BE2C (cell line): ENCODE data around the gene ERG.

Source experiments
- DNase-seq: peaks from one replicate; pipeline ENCODE4 v3.0.0-alpha.2; 2020
- H3K27me3 ChIP-seq: fragments of 250-450 bp; sonication (Bioruptor Pico); 2 replicates; pipeline ENCODE4 v1.5.1; 2020; ENCODE audit warnings: mild to moderate bottlenecking
- H3K36me3 ChIP-seq: fragments of 250-450 bp; sonication (Bioruptor Pico); 2 replicates; pipeline ENCODE4 v1.5.1; 2020; ENCODE audit warnings: mild to moderate bottlenecking
- H3K4me1 ChIP-seq: fragments of 250-450 bp; sonication (Bioruptor Pico); 2 replicates; pipeline ENCODE4 v1.5.1; 2020
- H3K4me3 ChIP-seq: 2 replicates; pipeline ENCODE4 v1.5.1; 2011; ENCODE audit warnings: low read depth, low read length
- H3K9me3 ChIP-seq: fragments of 250-450 bp; sonication (Bioruptor Pico); 2 replicates; pipeline ENCODE4 v1.5.1; 2020
- CTCF ChIP-seq: IDR thresholded peaks from 2 replicates; pipeline ENCODE4 v1.5.1; 2012; ENCODE audit warnings: mild to moderate bottlenecking, low read depth, low read length

The ERG gene

GRCh38 chr21:38454702-38455101, 43.6 kb downstream of the ERG start:
- no peak for DNase-seq
- Histone ChIP-seq H3K4me1 (no peaks in the 10 kb centered on the region), H3K9me3 (no peaks in the 10 kb centered on the region), H3K4me3 (no peak overlapping the region), H3K36me3 (no peaks in the 10 kb centered on the region), H3K27me3 (no peaks in the 10 kb centered on the region)
- no peak for TF ChIP-seq CTCF

- DNase-seq = no peak
These were observed 44.1 kb downstream of the ERG start for GRCh38 chr21:38454161-38454560.

GRCh38 chr21:38448671-38449385, 49.4 kb downstream of the ERG start:
- DNase-seq = no peak

More at GRCh38 chr21:38454161-38454560, 44.1 kb downstream of the ERG start:
- no peaks in the 10 kb centered on the region for H3K4me1 ChIP-seq
- H3K27me3 ChIP-seq = no peaks in the 10 kb centered on the region
- no peak overlapping the region for H3K4me3 ChIP-seq
- no peaks in the 10 kb centered on the region for H3K9me3 ChIP-seq
- no peak for TF ChIP-seq CTCF
- H3K36me3 ChIP-seq = no peaks in the 10 kb centered on the region

GRCh38 chr21:38447611-38448010, 50.7 kb downstream of the ERG start:
- TF ChIP-seq CTCF = no peak
- Histone ChIP-seq H3K36me3 (no peaks in the 10 kb centered on the region), H3K27me3 (no peaks in the 10 kb centered on the region), H3K4me1 (no peaks in the 10 kb centered on the region), H3K4me3 (no peak overlapping the region), H3K9me3 (no peaks in the 10 kb centered on the region)
- no peak for DNase-seq

More at GRCh38 chr21:38448671-38449385, 49.4 kb downstream of the ERG start:
- Histone ChIP-seq H3K4me3 (no peak overlapping the region), H3K36me3 (no peaks in the 10 kb centered on the region), H3K4me1 (no peaks in the 10 kb centered on the region), H3K9me3 (no peaks in the 10 kb centered on the region), H3K27me3 (no peaks in the 10 kb centered on the region)
- no peak for TF ChIP-seq CTCF

- no peaks in the 10 kb centered on the region for H3K4me1 ChIP-seq
- no peaks in the 10 kb centered on the region for H3K36me3 ChIP-seq
- H3K9me3 ChIP-seq = no peaks in the 10 kb centered on the region; the same call in 1 of the 2 replicates
- DNase-seq = no peak
- no peaks in the 10 kb centered on the region for H3K27me3 ChIP-seq
- H3K4me3 ChIP-seq = no peak overlapping the region
- TF ChIP-seq CTCF = no peak
These were observed 53.6 kb downstream of the ERG start for GRCh38 chr21:38444691-38445090.

GRCh38 chr21:38443110-38443509, 55.2 kb downstream of the ERG start:
- no peaks in the 10 kb centered on the region for H3K27me3 ChIP-seq
- no peaks in the 10 kb centered on the region for H3K4me1 ChIP-seq
- no peaks in the 10 kb centered on the region; the same call in 1 of the 2 replicates for H3K9me3 ChIP-seq
- no peak overlapping the region for H3K4me3 ChIP-seq
- no peak for DNase-seq
- no peak for TF ChIP-seq CTCF
- no peaks in the 10 kb centered on the region for H3K36me3 ChIP-seq
